Stimulated activated naive B cell treated with anti-CD40 and anti-IgM and Interleukin-4, amounts not matched to agents 10 μg/mL and 1 μg/mL and 100 μg/mL, for 72 hours (primary cell): Measurements from ENCODE around the gene CD99.
"Not testable (repeated sequence)": the region's sequence is repeated elsewhere in the genome, so short reads cannot be mapped to it uniquely, and the experiment has no call there.

Experiments used
- ATAC-seq, 2 donors: fragments of 150-1000 bp; cut with Tn5 transposase; replicated peaks; 2 replicates each; pipeline ENCODE4 v1.10.0; 2021; ENCODE audit warnings: moderate library complexity in 1 of 2
- DNase-seq: peaks from one replicate; pipeline ENCODE4 v3.0.0; 2021
- H3K27ac Mint-ChIP-seq: one replicate; pipeline ENCODE4 v1.8.0; 2022; ENCODE audit warnings: mild to moderate bottlenecking, mixed read lengths
- H3K27me3 Mint-ChIP-seq, 2 donors: one replicate each; pipeline ENCODE4 v1.8.0; 2022; ENCODE audit warnings: mixed read lengths in 2 of 2
- H3K36me3 Mint-ChIP-seq, 2 donors: one replicate each; pipeline ENCODE4 v1.8.0; 2022; ENCODE audit warnings: mixed read lengths in 2 of 2, mild to moderate bottlenecking in 1 of 2
- H3K4me1 Mint-ChIP-seq, 2 donors: one replicate each; pipeline ENCODE4 v1.8.0; 2022; ENCODE audit warnings: mixed read lengths in 2 of 2, mild to moderate bottlenecking in 1 of 2
- H3K4me3 Mint-ChIP-seq, 2 donors: one replicate each; pipeline ENCODE4 v1.8.0; 2022; ENCODE audit warnings: mild to moderate bottlenecking in 2 of 2, mixed read lengths in 2 of 2, moderate library complexity in 1 of 2
- H3K9me3 Mint-ChIP-seq, 2 donors: one replicate each; pipeline ENCODE4 v1.8.0; 2022; ENCODE audit warnings: mixed read lengths in 2 of 2, mild to moderate bottlenecking in 1 of 2

CD99 gene

GRCh38 chrX:2769615-2770014 is 78.5 kb downstream of the CD99 start:
- peaks cover 8 to 9% of the 10 kb centered on the region in 2 donors for H3K9me3 Mint-ChIP-seq
- DNase-seq (no peak), ATAC-seq (no peak)
- H3K36me3 Mint-ChIP-seq: peaks cover 0 to 7% of the 10 kb centered on the region in 2 donors
- no peaks in the 10 kb centered on the region for H3K4me1 Mint-ChIP-seq
- no peak overlapping the region for H3K27ac Mint-ChIP-seq
- H3K27me3 Mint-ChIP-seq: peaks cover 3 to 34% of the 10 kb centered on the region in 2 donors
- H3K4me3 Mint-ChIP-seq: no peak overlapping the region

DNA sequence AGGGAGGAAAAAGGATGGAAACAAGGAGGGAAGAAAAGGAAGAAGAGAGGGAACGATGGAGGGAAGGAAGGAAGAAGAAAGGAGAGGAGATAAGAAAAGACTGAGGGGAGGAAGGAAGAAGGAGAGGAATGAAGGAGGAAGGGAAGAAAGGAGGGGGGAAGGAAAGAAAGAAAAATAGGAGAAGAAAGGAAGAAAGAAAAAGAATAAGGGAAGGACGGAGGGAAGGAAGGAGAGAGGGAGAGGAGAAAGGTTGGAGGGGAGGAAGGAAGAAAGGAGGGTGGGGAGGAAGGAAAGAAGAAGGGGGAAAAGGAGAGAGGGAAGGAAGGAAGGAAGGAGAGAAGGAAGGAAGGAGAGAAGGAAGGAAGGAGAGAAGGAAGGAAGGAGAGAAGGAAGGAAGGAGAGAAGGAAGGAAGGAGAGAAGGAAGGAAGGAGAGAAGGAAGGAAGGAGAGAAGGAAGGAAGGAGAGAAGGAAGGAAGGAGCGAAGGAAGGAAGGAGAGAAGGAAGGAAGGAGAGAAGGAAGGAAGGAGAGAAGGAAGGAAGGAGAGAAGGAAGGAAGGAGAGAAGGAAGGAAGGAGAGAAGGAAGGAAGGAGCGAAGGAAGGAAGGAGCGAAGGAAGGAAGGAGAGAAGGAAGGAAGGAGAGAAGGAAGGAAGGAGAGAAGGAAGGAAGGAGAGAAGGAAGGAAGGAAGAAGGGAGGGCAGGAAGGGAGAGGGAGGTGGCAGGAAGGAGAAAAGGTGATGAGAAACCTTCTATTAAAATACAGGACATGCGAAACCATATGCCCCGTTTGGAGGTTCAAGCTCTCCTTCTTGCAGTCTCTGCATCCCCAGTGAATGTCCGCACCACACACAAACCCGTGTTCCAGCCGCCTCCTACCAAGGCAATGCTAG is 82.3 kb downstream of the CD99 start:
- Mint-ChIP-seq H3K27ac (peak overlapping the region; percentile 31), H3K27me3 (peaks cover 19 to 39% of the 10 kb centered on the region in 2 donors), H3K9me3 (peaks cover 10 to 14% of the 10 kb centered on the region in 2 donors)
- not testable (repeated sequence) for H3K4me1 Mint-ChIP-seq, ATAC-seq, H3K4me3 Mint-ChIP-seq, H3K36me3 Mint-ChIP-seq, DNase-seq

DNA sequence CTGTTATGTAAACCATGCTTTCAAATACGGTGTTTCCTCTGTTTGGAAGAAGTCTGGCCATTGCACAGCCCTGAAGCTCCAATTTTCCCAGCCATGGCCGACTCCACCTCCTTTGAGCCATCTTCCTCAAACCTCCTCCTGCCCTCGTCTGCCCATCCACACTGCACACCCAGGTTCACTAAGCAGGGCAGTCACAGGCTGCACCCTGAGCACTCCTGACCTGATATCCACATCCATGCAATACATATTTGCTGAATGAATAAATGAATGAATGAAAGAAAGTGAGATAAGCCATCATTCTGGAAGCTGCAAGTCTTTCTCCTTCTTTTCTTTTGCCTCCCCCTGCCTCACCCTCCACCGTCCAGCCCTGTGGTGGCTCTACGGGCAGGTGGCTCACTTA is 83.0 kb downstream of the CD99 start:
- DNase-seq: no peak
- Mint-ChIP-seq H3K4me3 (no peak overlapping the region), H3K4me1 (no peaks in the 10 kb centered on the region), H3K9me3 (peaks cover 10 to 14% of the 10 kb centered on the region in 2 donors), H3K36me3 (peaks cover 0 to 10% of the 10 kb centered on the region in 2 donors), H3K27ac (peak overlapping the region; percentile 31), H3K27me3 (peaks cover 21 to 34% of the 10 kb centered on the region in 2 donors)
- no peak for ATAC-seq

DNA sequence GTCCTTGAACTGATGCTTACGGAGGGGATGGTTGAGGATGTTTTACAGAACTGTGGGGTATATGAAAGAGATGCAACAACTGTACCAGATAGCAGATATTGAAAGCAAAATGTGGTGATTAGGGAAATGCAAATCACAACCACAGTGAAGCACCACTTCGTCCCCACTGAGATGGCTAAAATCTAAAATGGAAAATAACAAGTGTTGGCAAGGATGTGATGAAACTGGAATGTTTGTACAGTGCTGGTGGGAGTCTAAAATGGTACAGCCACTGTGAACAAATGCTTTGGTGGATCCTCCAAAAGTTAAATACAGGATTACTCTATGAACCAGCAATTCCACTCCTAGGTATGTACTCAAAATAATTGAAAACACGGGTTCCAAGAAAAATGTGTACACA is 83.7 kb downstream of the CD99 start:
- ATAC-seq (no peak), DNase-seq (no peak)
- no peaks in the 10 kb centered on the region for H3K4me1 Mint-ChIP-seq
- H3K9me3 Mint-ChIP-seq: peaks cover 10 to 12% of the 10 kb centered on the region in 2 donors
- H3K27ac Mint-ChIP-seq: no peak overlapping the region
- H3K36me3 Mint-ChIP-seq: peaks cover 0 to 10% of the 10 kb centered on the region in 2 donors
- H3K27me3 Mint-ChIP-seq: peaks cover 21 to 29% of the 10 kb centered on the region in 2 donors
- no peak overlapping the region for H3K4me3 Mint-ChIP-seq

GRCh38 chrX:2780472-2781225 is 89.6 kb downstream of the CD99 start:
- H3K36me3 Mint-ChIP-seq, H3K4me3 Mint-ChIP-seq, ATAC-seq, H3K4me1 Mint-ChIP-seq, H3K9me3 Mint-ChIP-seq, H3K27ac Mint-ChIP-seq, DNase-seq: not testable (repeated sequence)
- peaks cover 14 to 15% of the 10 kb centered on the region in 2 donors for H3K27me3 Mint-ChIP-seq

DNA sequence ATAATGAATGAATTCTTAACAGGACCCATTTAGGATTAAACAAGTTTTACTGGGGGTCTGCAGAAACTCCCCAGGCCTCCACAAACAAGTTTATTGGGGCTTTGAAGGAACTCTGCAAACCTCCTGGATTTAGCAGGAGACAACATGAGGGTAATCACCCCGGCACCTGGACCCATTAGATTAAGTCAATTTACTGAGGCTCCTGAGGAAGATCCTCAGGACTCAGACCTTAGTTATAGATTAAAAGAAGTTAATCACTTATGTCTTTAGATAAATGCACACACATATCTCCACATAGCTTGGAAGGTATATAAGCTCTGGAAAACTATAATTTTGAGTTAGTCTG is 90.1 kb downstream of the CD99 start:
- no peak for ATAC-seq
- no peak overlapping the region for H3K27ac Mint-ChIP-seq
- H3K4me3 Mint-ChIP-seq: no peak overlapping the region
- DNase-seq: no peak
- H3K27me3 Mint-ChIP-seq: peaks cover 14 to 15% of the 10 kb centered on the region in 2 donors
- H3K9me3 Mint-ChIP-seq: no peaks in the 10 kb centered on the region
- no peaks in the 10 kb centered on the region for H3K36me3 Mint-ChIP-seq
- H3K4me1 Mint-ChIP-seq: no peaks in the 10 kb centered on the region

GRCh38 chrX:2781698-2782097 is 90.6 kb downstream of the CD99 start:
- Mint-ChIP-seq H3K27me3 (peaks cover 15 to 17% of the 10 kb centered on the region in 2 donors), H3K27ac (no peak overlapping the region), H3K4me3 (no peak overlapping the region), H3K4me1 (no peaks in the 10 kb centered on the region), H3K9me3 (no peaks in the 10 kb centered on the region), H3K36me3 (no peaks in the 10 kb centered on the region)
- ATAC-seq (no peak), DNase-seq (no peak)

DNA sequence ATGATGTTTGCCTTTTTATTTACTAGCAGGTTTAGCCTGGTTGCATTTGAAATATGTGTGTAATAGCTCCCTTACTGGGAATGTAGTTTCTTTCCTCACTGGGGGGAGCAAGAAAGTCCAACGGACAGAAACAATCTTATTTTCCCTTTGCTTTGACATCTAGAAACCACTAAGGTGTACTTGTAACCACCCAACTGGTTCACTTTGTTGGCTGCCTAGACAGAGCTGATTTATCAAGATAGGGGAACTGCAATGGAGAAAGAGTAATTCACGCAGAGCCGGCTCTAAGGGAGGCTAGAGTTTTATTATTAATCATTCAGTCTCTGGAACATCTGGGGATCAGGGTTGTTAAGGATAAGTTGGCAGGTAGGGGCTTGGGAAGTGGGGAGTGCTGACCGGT is 91.1 kb downstream of the CD99 start:
- H3K36me3 Mint-ChIP-seq: no peaks in the 10 kb centered on the region
- ATAC-seq (no peak), DNase-seq (no peak)
- H3K4me3 Mint-ChIP-seq: no peak overlapping the region
- H3K9me3 Mint-ChIP-seq: no peaks in the 10 kb centered on the region
- H3K4me1 Mint-ChIP-seq: no peaks in the 10 kb centered on the region
- peaks cover 12 to 22% of the 10 kb centered on the region in 2 donors for H3K27me3 Mint-ChIP-seq
- H3K27ac Mint-ChIP-seq: no peak overlapping the region

GRCh38 chrX:2782778-2783177 is 91.7 kb downstream of the CD99 start:
- no peak overlapping the region for H3K4me3 Mint-ChIP-seq
- peaks cover 8 to 24% of the 10 kb centered on the region in 2 donors for H3K27me3 Mint-ChIP-seq
- ATAC-seq: no peak
- H3K36me3 Mint-ChIP-seq: no peaks in the 10 kb centered on the region
- H3K27ac Mint-ChIP-seq: no peak overlapping the region
- DNase-seq: no peak
- no peaks in the 10 kb centered on the region for H3K9me3 Mint-ChIP-seq
- H3K4me1 Mint-ChIP-seq: no peaks in the 10 kb centered on the region

GRCh38 chrX:2784026-2784425 is 92.9 kb downstream of the CD99 start:
- Mint-ChIP-seq H3K9me3 (no peaks in the 10 kb centered on the region), H3K4me1 (no peaks in the 10 kb centered on the region), H3K4me3 (no peak overlapping the region), H3K27ac (no peak overlapping the region), H3K27me3 (peaks cover 0 to 25% of the 10 kb centered on the region in 2 donors), H3K36me3 (no peaks in the 10 kb centered on the region)
- no peak for DNase-seq
- no peak for ATAC-seq

- Mint-ChIP-seq H3K4me1 (no peaks in the 10 kb centered on the region), H3K9me3 (no peaks in the 10 kb centered on the region), H3K4me3 (no peak overlapping the region), H3K27me3 (peaks cover 0 to 25% of the 10 kb centered on the region in 2 donors), H3K27ac (no peak overlapping the region), H3K36me3 (no peaks in the 10 kb centered on the region)
- DNase-seq: no peak
- ATAC-seq: no peak
These were observed 94.4 kb downstream of the CD99 start for GRCh38 chrX:2785538-2785937.

GRCh38 chrX:2788980-2789379 is 97.9 kb downstream of the CD99 start:
- H3K9me3 Mint-ChIP-seq: no peaks in the 10 kb centered on the region
- no peak for ATAC-seq
- H3K27me3 Mint-ChIP-seq: peaks cover 0 to 27% of the 10 kb centered on the region in 2 donors
- H3K36me3 Mint-ChIP-seq: no peaks in the 10 kb centered on the region
- H3K27ac Mint-ChIP-seq: no peak overlapping the region
- no peak overlapping the region for H3K4me3 Mint-ChIP-seq
- peaks cover 0 to 2% of the 10 kb centered on the region in 2 donors for H3K4me1 Mint-ChIP-seq
- no peak for DNase-seq

DNA sequence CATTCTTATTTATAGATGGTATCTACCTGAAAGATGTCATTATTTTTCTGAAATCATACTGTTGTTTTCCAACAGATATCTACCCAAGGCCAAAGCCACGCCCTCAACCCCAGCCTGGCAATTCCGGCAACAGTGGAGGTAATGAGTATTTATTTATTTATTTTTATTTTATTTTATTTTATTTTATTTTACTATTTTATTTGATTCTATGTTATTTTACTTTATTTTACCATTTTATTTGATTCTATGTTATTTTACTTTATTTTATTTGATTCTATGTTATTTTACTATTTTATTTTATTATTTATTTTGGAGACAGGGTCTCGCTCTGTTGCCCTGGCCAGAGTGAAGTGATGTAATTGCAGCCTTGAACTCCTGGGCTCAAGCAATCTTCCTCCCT is 98.5 kb downstream of the CD99 start:
- ATAC-seq: no peak
- peaks cover 0 to 2% of the 10 kb centered on the region in 2 donors for H3K4me1 Mint-ChIP-seq

More for the DNA sequence above, 98.5 kb downstream of the CD99 start:
- no peak overlapping the region for H3K4me3 Mint-ChIP-seq
- H3K9me3 Mint-ChIP-seq: no peaks in the 10 kb centered on the region
- no peak for DNase-seq
- H3K36me3 Mint-ChIP-seq: no peaks in the 10 kb centered on the region
- no peak overlapping the region for H3K27ac Mint-ChIP-seq
- H3K27me3 Mint-ChIP-seq: peaks cover 0 to 29% of the 10 kb centered on the region in 2 donors
